ENCODE results near the gene RNASE7. TPM values are rescaled to one million over a fixed set of nuclear protein-coding genes. Genes with fewer than 3 reads are reported as not detected.

The RNASE7 gene
- total RNA-seq, 4 donors from 2014 or later: not detected

DNA sequence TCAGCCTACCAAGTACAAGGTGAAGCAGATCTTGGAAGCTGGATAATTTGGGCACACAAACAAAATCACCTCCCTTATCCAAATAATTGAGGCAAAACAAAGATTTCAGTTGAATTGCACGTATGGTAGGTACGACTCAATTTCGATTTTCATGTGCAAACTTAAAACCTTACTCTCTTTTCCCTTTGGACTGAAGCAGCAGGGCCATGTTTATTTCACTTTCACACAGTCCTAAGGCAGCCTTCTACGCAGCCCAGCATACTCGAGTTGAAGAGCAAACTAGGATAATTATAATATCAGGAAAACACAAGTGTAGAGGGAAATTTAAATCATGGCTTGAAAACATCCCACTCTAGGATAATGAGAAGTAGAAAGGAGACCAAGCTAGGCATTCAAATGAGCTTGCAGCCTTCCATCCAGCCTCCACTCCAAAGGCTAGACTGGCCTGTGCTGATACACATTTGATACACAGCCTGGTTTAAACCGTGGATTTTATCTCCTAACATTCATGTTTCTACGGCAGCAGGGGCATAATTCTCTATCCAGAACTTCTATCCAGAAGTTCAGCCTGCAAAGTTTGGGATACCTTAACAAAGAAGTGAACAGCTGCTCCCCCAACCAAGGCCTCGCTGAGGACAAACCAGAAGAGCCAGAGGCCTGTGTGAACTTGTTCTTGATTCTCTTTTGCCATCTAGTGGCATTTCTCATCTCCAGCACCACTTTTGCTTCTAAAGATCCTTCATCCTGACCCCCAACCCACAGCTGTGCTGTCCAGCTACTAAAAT, 2.4 kb upstream of the RNASE7 start:
- TF ChIP-seq, protein P1, sequence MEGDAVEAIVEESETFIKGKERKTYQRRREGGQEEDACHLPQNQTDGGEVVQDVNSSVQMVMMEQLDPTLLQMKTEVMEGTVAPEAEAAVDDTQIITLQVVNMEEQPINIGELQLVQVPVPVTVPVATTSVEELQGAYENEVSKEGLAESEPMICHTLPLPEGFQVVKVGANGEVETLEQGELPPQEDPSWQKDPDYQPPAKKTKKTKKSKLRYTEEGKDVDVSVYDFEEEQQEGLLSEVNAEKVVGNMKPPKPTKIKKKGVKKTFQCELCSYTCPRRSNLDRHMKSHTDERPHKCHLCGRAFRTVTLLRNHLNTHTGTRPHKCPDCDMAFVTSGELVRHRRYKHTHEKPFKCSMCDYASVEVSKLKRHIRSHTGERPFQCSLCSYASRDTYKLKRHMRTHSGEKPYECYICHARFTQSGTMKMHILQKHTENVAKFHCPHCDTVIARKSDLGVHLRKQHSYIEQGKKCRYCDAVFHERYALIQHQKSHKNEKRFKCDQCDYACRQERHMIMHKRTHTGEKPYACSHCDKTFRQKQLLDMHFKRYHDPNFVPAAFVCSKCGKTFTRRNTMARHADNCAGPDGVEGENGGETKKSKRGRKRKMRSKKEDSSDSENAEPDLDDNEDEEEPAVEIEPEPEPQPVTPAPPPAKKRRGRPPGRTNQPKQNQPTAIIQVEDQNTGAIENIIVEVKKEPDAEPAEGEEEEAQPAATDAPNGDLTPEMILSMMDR (IDR thresholded peaks at IDR 0.05; ENCODE audit: low read depth): no peak

DNA sequence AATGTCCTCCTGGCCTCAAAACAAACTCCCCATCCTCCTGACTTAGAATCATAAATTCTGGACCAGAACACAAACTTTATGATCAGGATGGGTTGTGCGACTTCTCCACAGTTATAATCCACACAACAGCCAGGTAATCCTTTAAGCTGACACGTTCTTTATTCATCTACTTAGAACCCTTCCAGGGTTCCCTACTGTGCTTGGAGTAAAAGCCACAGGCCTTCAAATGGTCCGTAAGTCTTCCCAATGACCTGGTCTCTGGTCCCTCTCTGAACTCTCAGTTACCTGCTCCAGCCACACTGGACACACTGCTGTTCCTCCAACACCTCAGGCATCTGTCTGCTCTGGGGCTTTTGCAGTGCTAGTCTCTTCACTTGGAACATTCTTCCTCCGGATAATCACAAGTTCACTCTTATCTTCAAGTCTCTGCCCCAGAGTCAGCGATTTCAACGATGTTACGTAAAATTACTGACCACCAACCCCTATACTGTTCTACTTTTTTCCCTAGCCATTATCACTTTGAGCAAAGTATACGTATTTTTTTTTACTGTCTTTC, 1.7 kb upstream of the RNASE7 start:
- TF ChIP-seq, protein P1 (IDR thresholded peaks at IDR 0.05; ENCODE audit: low read depth): no peak

DNA sequence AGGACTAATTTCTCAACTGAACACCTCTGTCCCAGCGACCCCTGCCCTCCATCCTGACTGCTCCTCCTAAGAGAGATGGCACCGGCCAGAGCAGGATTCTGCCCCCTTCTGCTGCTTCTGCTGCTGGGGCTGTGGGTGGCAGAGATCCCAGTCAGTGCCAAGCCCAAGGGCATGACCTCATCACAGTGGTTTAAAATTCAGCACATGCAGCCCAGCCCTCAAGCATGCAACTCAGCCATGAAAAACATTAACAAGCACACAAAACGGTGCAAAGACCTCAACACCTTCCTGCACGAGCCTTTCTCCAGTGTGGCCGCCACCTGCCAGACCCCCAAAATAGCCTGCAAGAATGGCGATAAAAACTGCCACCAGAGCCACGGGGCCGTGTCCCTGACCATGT, 756 bp downstream of the RNASE7 start:
- TF ChIP-seq, protein P1 (IDR thresholded peaks at IDR 0.05; ENCODE audit: low read depth): no peak

DNA sequence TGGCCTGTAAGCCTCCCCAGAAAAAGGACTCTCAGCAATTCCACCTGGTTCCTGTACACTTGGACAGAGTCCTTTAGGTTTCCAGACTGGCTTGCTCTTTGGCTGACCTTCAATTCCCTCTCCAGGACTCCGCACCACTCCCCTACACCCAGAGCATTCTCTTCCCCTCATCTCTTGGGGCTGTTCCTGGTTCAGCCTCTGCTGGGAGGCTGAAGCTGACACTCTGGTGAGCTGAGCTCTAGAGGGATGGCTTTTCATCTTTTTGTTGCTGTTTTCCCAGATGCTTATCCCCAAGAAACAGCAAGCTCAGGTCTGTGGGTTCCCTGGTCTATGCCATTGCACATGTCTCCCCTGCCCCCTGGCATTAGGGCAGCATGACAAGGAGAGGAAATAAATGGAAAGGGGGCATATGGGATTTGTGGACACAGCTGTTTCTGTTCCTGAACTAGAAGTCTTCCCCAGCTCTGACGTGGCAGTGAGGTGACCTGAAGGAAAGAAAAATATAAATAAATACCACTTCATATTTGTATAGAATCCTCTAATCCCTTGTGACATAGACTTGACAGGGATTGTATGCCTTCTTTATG, 1.3 kb downstream of the RNASE7 start:
- TF ChIP-seq, protein P1 (IDR thresholded peaks at IDR 0.05; ENCODE audit: low read depth): no peak

DNA sequence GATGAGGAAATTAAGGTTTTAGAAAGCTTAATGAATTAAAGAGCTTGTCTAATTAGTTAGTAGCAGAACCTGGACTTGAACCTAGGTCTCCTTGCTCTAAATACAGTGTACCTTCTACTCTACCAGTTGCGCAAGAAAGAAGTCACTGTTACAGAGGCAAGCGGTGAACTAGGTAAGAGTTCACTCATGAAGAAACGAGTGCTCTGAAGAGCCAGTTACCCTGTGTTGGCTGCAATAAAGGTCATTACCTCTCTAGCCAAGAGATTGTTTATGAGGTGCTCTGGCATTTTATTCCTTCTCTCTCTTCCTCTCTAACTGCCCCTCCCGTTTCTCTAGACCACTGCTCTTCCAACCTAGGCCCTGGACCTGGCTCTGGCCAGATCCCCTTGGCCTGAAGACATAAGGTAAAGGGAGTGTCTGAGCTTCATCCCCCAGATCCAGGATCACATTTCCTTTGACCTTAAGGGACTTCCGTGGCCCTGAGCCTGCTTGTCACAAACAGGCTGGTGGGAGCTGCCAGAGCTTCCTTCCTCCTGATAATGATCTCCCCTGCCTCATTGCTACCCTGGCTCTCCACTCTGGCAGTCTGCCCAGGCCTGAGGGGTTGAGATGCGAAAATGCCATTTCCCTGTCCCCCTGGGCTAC, 1.9 kb downstream of the RNASE7 start:
- TF ChIP-seq, protein P1 (IDR thresholded peaks at IDR 0.05; ENCODE audit: low read depth): no peak

DNA sequence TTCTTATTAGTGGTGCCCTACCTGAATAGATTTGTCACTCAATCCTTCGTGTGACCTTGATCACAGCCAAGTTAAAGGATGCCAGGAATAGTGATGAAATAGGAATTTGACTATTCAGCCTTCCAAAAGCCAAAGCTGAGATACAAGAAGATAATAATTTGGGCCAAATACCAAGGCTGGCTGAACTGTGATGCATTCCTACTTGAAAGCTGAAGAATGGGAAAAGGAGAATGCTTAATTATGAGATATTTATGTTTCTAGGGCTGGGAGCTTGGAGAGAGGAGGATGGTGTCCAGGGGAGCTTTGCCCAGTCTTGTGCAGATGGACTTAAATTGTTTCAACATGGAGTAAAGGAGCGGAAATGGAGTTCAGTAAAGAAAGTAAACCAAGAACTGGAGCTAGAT, 5.2 kb downstream of the RNASE7 start:
- TF ChIP-seq, protein P1 (IDR thresholded peaks at IDR 0.05; ENCODE audit: low read depth): no peak

DNA sequence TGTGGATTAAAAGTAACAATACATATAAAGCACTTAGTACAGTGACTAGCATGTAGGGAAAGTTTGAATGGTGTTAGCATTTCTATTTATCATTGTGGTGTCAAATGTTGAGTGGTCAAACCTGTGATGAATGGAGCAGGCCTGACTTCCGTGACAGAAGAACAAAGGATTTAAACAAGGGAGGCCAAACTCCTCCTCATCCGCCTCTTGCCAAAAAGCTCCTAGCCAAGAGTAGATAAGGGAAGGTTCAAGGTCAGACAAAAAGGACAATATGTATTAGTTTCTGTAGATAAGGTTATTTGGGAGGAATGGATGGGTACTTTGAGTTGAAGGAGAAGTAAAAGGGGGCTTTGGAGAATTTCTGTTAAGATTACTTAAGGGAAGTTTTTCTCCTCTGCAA, 6.5 kb downstream of the RNASE7 start:
- TF ChIP-seq, protein P1 (IDR thresholded peaks at IDR 0.05; ENCODE audit: low read depth): no peak
